PC-3 (cell line): Measurements from ENCODE around the gene SEC14L6.

Experiments
- CTCF ChIP-seq: fragments of 300-600 bp; sonication (generic); conservative IDR thresholded peaks from 2 replicates; pipeline ENCODE4 v1.5.1; 2017; ENCODE audit warnings: antibody characterized with exemption, low read depth, mild to moderate bottlenecking, low read length
- EZH2phosphoT487 ChIP-seq: fragments of 300-600 bp; sonication (generic); IDR thresholded peaks from 2 replicates; pipeline ENCODE4 v1.6.1; 2018; ENCODE audit warnings: mild to moderate bottlenecking, antibody characterized with exemption, low read length, borderline replicate concordance

- TF ChIP-seq EZH2phosphoT487 (no peak), CTCF (no peak)
These were observed 43.6 kb downstream of the SEC14L6 start for GRCh38 chr22:30502911-30503310.
